Smooth muscle cell (in vitro differentiated cells): ENCODE results near the gene EFHC1. TPM values are rescaled to one million over a fixed set of nuclear protein-coding genes. Genes with fewer than 3 reads are reported as not detected.

Experiments
- DNase-seq: peaks from one replicate; lab custom pipeline; 2025; ENCODE audit not compliant: unreplicated experiment; lab: John Stamatoyannopoulos, UW
- H2AFZ ChIP-seq: fragments of 200-600 bp; sonication (generic); 2 replicates; pipeline ENCODE4 v1.6.0; 2016; ENCODE audit warnings: antibody characterized with exemption, low read depth, mild to moderate bottlenecking
- H3F3A ChIP-seq: fragments of 200-600 bp; sonication (generic); 2 replicates; pipeline ENCODE4 v1.6.0; 2017; ENCODE audit warnings: antibody characterized with exemption, low read depth
- H3K27ac ChIP-seq: fragments of 200-600 bp; sonication (generic); 2 replicates; pipeline ENCODE4 v1.5.1; 2016; ENCODE audit warnings: low read depth, mild to moderate bottlenecking
- H3K27me3 ChIP-seq: fragments of 200-600 bp; sonication (generic); 2 replicates; pipeline ENCODE4 v1.6.1; 2016; ENCODE audit warnings: low read depth, mild to moderate bottlenecking
- H3K36me3 ChIP-seq: fragments of 200-600 bp; sonication (generic); 2 replicates; pipeline ENCODE4 v1.5.1; 2016; ENCODE audit warnings: low read depth
- H3K4me1 ChIP-seq: fragments of 200-600 bp; sonication (generic); 2 replicates; pipeline ENCODE4 v1.5.1; 2016; ENCODE audit warnings: low read depth
- H3K4me2 ChIP-seq: fragments of 200-600 bp; sonication (generic); 2 replicates; pipeline ENCODE4 v1.6.0; 2016; ENCODE audit warnings: mild to moderate bottlenecking
- H3K4me3 ChIP-seq: fragments of 200-600 bp; sonication (generic); 2 replicates; pipeline ENCODE4 v1.5.1; 2016; ENCODE audit warnings: mild to moderate bottlenecking
- H3K79me2 ChIP-seq: fragments of 200-600 bp; sonication (generic); 2 replicates; pipeline ENCODE4 v1.6.0; 2016; ENCODE audit warnings: low read depth, mild to moderate bottlenecking
- H3K9ac ChIP-seq: fragments of 200-600 bp; sonication (generic); 2 replicates; pipeline ENCODE4 v1.6.0; 2016; ENCODE audit warnings: low read depth
- H3K9me3 ChIP-seq: fragments of 200-600 bp; sonication (generic); replicated peaks from 2 replicates; pipeline ENCODE4 v1.5.1; 2016; ENCODE audit warnings: low read depth
- H4K20me1 ChIP-seq: fragments of 200-600 bp; sonication (generic); 2 replicates; pipeline ENCODE4 v1.6.0; 2016; ENCODE audit warnings: low read depth
- WGBS: methylation state at CpG from one replicate; pipeline ENCODE4 v1.1.7; 2016; ENCODE audit warnings: low lambda C conversion rate; 5-methylcytosine and 5-hydroxymethylcytosine counted together
- polyA plus RNA-seq: library from polyadenylated mRNA; unstranded; fragments of >200 nt; fragmentation: Nextera tagmentation; extraction: Ambion mirVana; gene quantifications from 2 replicates; pipeline ENCODE4 v1.2.1, GENCODE V29; 2016
- total RNA-seq: library from RNA; depleted of rRNA; stranded (reverse); fragments of >200 nt; gene quantifications from 2 replicates; pipeline ENCODE4 v1.2.3, GENCODE V29; 2014
- TF ChIP-seq, protein P1 (sequence below): fragments of 200-600 bp; sonication (generic); IDR thresholded peaks from 2 replicates; pipeline ENCODE4 v1.5.1; 2017; ENCODE audit warnings: borderline replicate concordance, mild to moderate bottlenecking, antibody characterized with exemption; ENCODE audit not compliant: insufficient read depth, poor library complexity, severe bottlenecking

The EFHC1 gene
- total and polyA plus RNA-seq, 2 experiments from 2014 or later = 11.0 to 25.9 TPM

- Histone ChIP-seq H3K36me3 (no peaks in the 10 kb centered on the region), H3K9me3 (no peaks in the 10 kb centered on the region), H3K27ac (peak overlapping the region; percentile 57), H3K27me3 (no peaks in the 10 kb centered on the region), H4K20me1 (no peaks in the 10 kb centered on the region), H3K4me3 (no peak overlapping the region), H3K9ac (no peak overlapping the region), H2AFZ (peak overlapping the region; percentile 6), H3K79me2 (no peaks in the 10 kb centered on the region), H3K4me1 (peaks cover 13% of the 10 kb centered on the region), H3F3A (no peaks in the 10 kb centered on the region), H3K4me2 (peak overlapping the region; percentile 51)
- no peak for DNase-seq
- WGBS = 20% methylated on average over 5 of the region's 5 CpGs
- TF ChIP-seq, protein P1, sequence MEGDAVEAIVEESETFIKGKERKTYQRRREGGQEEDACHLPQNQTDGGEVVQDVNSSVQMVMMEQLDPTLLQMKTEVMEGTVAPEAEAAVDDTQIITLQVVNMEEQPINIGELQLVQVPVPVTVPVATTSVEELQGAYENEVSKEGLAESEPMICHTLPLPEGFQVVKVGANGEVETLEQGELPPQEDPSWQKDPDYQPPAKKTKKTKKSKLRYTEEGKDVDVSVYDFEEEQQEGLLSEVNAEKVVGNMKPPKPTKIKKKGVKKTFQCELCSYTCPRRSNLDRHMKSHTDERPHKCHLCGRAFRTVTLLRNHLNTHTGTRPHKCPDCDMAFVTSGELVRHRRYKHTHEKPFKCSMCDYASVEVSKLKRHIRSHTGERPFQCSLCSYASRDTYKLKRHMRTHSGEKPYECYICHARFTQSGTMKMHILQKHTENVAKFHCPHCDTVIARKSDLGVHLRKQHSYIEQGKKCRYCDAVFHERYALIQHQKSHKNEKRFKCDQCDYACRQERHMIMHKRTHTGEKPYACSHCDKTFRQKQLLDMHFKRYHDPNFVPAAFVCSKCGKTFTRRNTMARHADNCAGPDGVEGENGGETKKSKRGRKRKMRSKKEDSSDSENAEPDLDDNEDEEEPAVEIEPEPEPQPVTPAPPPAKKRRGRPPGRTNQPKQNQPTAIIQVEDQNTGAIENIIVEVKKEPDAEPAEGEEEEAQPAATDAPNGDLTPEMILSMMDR = no peak
These were observed 2.4 kb upstream of the EFHC1 start for GRCh38 chr6:52417675-52418111.

- H3K4me1 ChIP-seq = peaks cover 13% of the 10 kb centered on the region
- H3K4me2 ChIP-seq = no peak overlapping the region
- H3K9ac ChIP-seq = no peak overlapping the region
- no peak overlapping the region for H3K27ac ChIP-seq
- no peak for DNase-seq
- H3K36me3 ChIP-seq = no peaks in the 10 kb centered on the region
- no peak overlapping the region for H2AFZ ChIP-seq
- H3F3A ChIP-seq = peaks cover 5% of the 10 kb centered on the region
- no peaks in the 10 kb centered on the region for H3K9me3 ChIP-seq
- WGBS = 83% methylated on average over 2 of the region's 2 CpGs
- no peaks in the 10 kb centered on the region for H3K79me2 ChIP-seq
- no peaks in the 10 kb centered on the region for H4K20me1 ChIP-seq
- no peak overlapping the region for H3K4me3 ChIP-seq
- TF ChIP-seq, protein P1 = no peak
- H3K27me3 ChIP-seq = no peaks in the 10 kb centered on the region
These were observed 1.5 kb upstream of the EFHC1 start for GRCh38 chr6:52418606-52419005.

DNA sequence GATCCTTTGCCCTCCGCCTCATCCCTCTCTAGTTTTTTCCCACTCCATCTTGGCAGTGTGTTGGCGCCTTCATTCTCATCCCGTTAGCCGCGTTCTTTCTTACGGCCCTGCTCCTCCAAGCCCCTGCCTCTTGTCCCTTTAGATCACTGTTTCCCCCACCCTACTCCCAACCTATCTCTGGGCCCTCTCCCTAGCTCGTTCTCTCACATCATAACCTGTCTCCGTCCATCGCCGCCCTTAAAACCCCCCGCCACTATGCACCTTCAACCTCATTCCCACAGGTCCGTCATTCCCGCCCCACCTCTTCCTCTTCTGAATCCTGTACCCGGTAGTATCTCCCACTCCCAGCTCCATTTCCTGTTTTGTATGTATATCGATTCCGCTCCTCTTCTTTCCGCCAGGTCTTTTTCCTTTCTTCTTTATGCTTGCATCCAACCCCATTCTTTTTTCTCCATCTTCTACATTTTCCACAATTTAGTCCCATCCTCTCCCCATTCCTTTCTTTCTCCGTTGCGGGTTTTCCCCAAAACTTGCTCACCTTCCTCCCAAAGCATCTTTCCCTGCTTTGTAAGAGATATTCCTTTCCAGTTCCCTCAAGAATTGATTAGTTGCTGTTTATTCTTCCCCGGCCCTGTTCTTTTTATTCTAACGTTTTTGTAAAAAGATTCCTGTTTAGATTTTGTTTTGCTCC lies 671 bp downstream of the EFHC1 start:
- Histone ChIP-seq H2AFZ (peak overlapping the region; percentile 83), H3K79me2 (no peaks in the 10 kb centered on the region), H3K4me1 (peaks cover 18% of the 10 kb centered on the region), H3K4me3 (peak overlapping the region; percentile 65), H3F3A (peaks cover 5% of the 10 kb centered on the region), H3K9me3 (no peaks in the 10 kb centered on the region), H3K27me3 (no peaks in the 10 kb centered on the region), H3K27ac (peak overlapping the region; percentile 84), H3K4me2 (peak overlapping the region; percentile 94), H3K36me3 (no peaks in the 10 kb centered on the region), H3K9ac (peak overlapping the region; percentile 96), H4K20me1 (no peaks in the 10 kb centered on the region)
- no peak for DNase-seq
- TF ChIP-seq, protein P1 = no peak
- WGBS = under 1% methylated on average over 21 of the region's 21 CpGs

DNA sequence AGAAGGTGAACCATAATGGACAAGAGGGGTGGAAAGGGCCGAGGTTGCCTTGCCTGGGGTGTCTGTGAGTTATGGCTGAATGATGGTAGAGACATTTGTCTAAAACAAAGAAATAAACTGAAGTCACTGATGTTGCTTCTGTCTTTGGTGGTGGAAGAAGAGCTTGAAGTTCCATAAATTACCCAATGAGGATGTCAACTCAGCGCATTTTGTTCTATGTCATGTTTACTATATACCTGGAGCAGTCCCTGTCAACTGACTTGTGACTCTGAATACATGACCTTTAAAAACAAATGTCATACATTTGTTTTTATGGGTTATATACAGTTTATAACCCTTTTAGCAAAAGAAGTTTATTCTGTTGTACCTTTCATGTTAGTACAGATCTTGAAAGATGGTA lies 2.0 kb downstream of the EFHC1 start:
- Histone ChIP-seq H3K9me3 (no peaks in the 10 kb centered on the region), H3K79me2 (no peaks in the 10 kb centered on the region), H3K4me1 (peaks cover 18% of the 10 kb centered on the region), H3K36me3 (no peaks in the 10 kb centered on the region), H3K27me3 (no peaks in the 10 kb centered on the region), H3K4me2 (no peak overlapping the region), H2AFZ (no peak overlapping the region), H3K9ac (no peak overlapping the region), H4K20me1 (no peaks in the 10 kb centered on the region), H3K27ac (no peak overlapping the region), H3K4me3 (no peak overlapping the region), H3F3A (peaks cover 5% of the 10 kb centered on the region)
- WGBS = 96% methylated on average over 2 of the region's 2 CpGs
- TF ChIP-seq, protein P1 = no peak
- no peak for DNase-seq
